HG03378 (cell line): Measurements from ENCODE around the gene AMBRA1.
A peak's percentile ranks its signal among the peaks of the same experiment; 100 is the strongest.

Experiments used
- ATAC-seq: cut with Tn5 transposase; IDR thresholded peaks from one replicate; pipeline ENCODE4 v1.9.1; 2021; ENCODE audit warnings: mild to moderate bottlenecking, moderate library complexity; ENCODE audit not compliant: unreplicated experiment

The AMBRA1 gene

GRCh38 chr11:46617134-46617971 is 23.5 kb upstream of the AMBRA1 start, which contains the start of the genes ATG13 and HARBI1:
ATG13 (plus strand) TSS chr11:46617553; CDS start chr11:46644292, 26,739 bp downstream.
HARBI1 (minus strand) TSS chr11:46617227; CDS start chr11:46616237, 990 bp downstream.
- peak; percentile 67 for ATAC-seq

GRCh38 chr11:46616551-46617133 is 22.8 kb upstream of the AMBRA1 start:
- peak; percentile 1 for ATAC-seq

- no peak for ATAC-seq
Measured at GRCh38 chr11:46615756-46616155, 21.9 kb upstream of the AMBRA1 start.

- no peak for ATAC-seq
Measured at GRCh38 chr11:46612326-46612725, 18.5 kb upstream of the AMBRA1 start.

- no peak for ATAC-seq
Measured at GRCh38 chr11:46611526-46612304, 17.9 kb upstream of the AMBRA1 start.

- no peak for ATAC-seq
Measured at GRCh38 chr11:46609386-46609785, 15.6 kb upstream of the AMBRA1 start.

- no peak for ATAC-seq
Measured at GRCh38 chr11:46607516-46607915, 13.7 kb upstream of the AMBRA1 start.

- ATAC-seq, result no peak
Measured at GRCh38 chr11:46604796-46605195, 11.0 kb upstream of the AMBRA1 start.

- no peak for ATAC-seq
Measured at GRCh38 chr11:46603704-46604308, 10.0 kb upstream of the AMBRA1 start.

GRCh38 chr11:46601129-46601528 is 7.3 kb upstream of the AMBRA1 start:
- no peak for ATAC-seq

GRCh38 chr11:46600194-46600960 is 6.6 kb upstream of the AMBRA1 start:
- no peak for ATAC-seq

- ATAC-seq, result no peak
Measured at GRCh38 chr11:46599340-46600193, 5.7 kb upstream of the AMBRA1 start.

GRCh38 chr11:46597609-46598219 is 3.9 kb upstream of the AMBRA1 start:
- no peak for ATAC-seq

GRCh38 chr11:46597155-46597554 is 3.3 kb upstream of the AMBRA1 start:
- no peak for ATAC-seq

GRCh38 chr11:46594785-46595184 is 962 bp upstream of the AMBRA1 start:
- ATAC-seq, result no peak

GRCh38 chr11:46594374-46594700 is 514 bp upstream of the AMBRA1 start:
- ATAC-seq, result no peak

- ATAC-seq, result no peak
Measured at GRCh38 chr11:46590740-46591605, 2.9 kb downstream of the AMBRA1 start.

- ATAC-seq, result no peak
Measured at GRCh38 chr11:46588915-46589314, 4.9 kb downstream of the AMBRA1 start.
